HG02798 (cell line): ENCODE data around the gene FIZ1.

Source experiments
- ATAC-seq: cut with Tn5 transposase; IDR thresholded peaks from one replicate; pipeline ENCODE4 v1.9.1; 2021; ENCODE audit warnings: mild to moderate bottlenecking; ENCODE audit not compliant: unreplicated experiment, poor library complexity

FIZ1 gene

GRCh38 chr19:55546822-55547614 lies 52.3 kb downstream of the FIZ1 start:
- no peak for ATAC-seq

GRCh38 chr19:55546011-55546410 lies 53.3 kb downstream of the FIZ1 start:
- no peak for ATAC-seq

DNA sequence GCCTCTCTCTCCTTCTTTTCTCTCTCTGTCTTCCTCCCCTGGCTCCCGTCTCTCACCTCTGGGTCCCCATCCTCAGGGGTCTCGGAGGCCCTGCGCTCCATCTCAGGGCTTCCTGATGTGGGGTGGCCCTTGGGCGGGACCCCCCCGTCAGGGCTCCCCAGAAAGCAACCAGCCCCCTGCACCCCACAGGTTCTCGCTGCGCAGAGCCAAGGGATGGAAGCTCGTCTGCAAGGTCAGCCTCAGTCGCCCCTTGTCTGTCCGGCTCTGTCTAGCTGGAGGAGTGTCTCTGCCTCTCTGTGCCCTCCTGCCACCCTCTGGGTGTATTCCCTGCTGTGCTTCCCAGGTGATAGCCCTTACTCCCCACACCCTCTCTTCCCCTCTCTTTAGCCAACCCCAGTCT lies 53.9 kb downstream of the FIZ1 start, which contains the start of gene SBK3:
Gene SBK3 (minus strand): TSS at position 101 of the 400 bp plus-strand sequence. CDS start 0 bp downstream, at position 101.
- no peak for ATAC-seq

DNA sequence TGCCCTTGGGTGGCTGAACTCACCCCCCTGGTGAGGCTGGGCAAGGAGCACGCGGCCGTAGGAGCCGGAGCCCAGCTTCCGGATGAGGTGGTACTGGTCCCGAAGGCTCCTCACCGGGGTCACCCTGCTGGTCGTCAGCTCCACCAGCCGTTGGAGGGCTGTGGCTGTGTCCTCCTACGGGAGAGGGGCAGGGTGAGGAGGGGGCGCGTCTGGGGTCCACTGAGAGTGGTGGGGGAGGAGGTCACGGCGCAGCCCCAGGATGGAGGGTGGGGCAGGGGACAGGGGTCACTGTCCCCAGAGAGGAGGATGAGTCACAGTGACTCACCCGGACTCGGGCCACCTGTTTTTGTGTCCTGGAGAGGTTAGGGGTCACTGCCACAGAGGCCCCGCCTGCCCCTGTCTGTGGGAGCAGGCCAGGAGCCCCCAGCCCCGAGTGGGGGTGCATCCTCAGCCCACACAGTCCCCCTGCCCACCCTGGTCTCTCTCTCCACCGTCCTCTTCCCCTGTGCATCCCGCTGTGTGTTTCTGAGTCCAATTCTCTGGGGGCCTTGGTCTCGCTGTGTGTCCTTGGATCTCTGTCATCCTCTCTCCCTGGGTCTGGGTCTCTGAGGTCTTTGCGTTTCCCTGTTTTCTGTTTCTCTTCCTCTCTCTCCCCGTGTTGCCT lies 54.4 kb downstream of the FIZ1 start:
- ATAC-seq, result no peak

- no peak for ATAC-seq
Observed at GRCh38 chr19:55544014-55544413, 55.3 kb downstream of the FIZ1 start.

DNA sequence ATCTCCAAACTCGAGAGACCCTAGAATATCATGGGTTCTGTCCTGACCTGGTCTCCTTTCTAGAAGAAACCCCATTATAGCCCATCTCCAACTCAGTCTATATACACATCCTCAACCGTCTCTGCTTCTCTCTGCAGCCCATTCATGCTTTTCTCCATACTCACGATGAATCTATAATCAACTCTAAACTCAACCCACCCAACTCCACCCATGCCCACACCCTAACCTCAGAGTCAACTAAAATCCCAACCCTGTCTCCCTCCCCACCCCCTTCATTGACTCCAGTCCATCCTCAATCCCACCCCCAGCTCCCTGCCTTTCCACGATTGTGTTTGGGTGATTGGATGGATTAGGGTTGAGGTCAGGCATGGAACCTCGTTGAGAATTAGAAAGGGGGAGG lies 55.8 kb downstream of the FIZ1 start:
- ATAC-seq, result no peak

GRCh38 chr19:55542292-55542855 lies 56.9 kb downstream of the FIZ1 start:
- no peak for ATAC-seq
